CD8-positive, alpha-beta memory T cell (primary cell): ENCODE results near the gene S100A7. TPM values are rescaled to one million over a fixed set of nuclear protein-coding genes. Genes with fewer than 3 reads are reported as not detected.

Experiments
- CTCF ChIA-PET: fragments of 350-600 bp; sonication (Branson Sonifier 250); formaldehyde crosslinking; loops from one replicate; lab custom pipeline; 2021; ENCODE audit warnings: antibody characterized with exemption; lab: Charles Lee
- POLR2A ChIA-PET: fragments of 350-600 bp; sonication (Branson Sonifier 250); formaldehyde crosslinking; loops from one replicate; lab custom pipeline; 2021; ENCODE audit warnings: antibody characterized with exemption; lab: Charles Lee
- DNase-seq, 5 donors: peaks; one replicate each; pipeline versions ENCODE4 v3.0.0 to v3.0.0-alpha.2; 2020 to 2022; ENCODE audit warnings: mixed read lengths in 1 of 5
- H3K27ac ChIP-seq: one replicate; pipeline ENCODE4 v1.7.0; 2013; ENCODE audit warnings: low read depth, mild to moderate bottlenecking, low read length, moderate library complexity
- H3K27me3 ChIP-seq: 2 replicates; pipeline ENCODE4 v1.7.0; 2013; ENCODE audit warnings: low read length, mild to moderate bottlenecking; ENCODE audit not compliant: insufficient read depth, poor library complexity, severe bottlenecking
- H3K36me3 ChIP-seq: 2 replicates; pipeline ENCODE4 v1.7.0; 2013; ENCODE audit warnings: mild to moderate bottlenecking, low read length, moderate library complexity; ENCODE audit not compliant: insufficient read depth
- H3K4me1 ChIP-seq: 2 replicates; pipeline ENCODE4 v1.7.0; 2013; ENCODE audit warnings: mild to moderate bottlenecking, low read length, moderate library complexity; ENCODE audit not compliant: insufficient read depth
- H3K4me3 ChIP-seq: 2 replicates; pipeline ENCODE4 v1.7.0; 2013; ENCODE audit warnings: mild to moderate bottlenecking, low read length
- H3K9me3 ChIP-seq: 2 replicates; pipeline ENCODE4 v1.7.0; 2013; ENCODE audit warnings: mild to moderate bottlenecking, low read length
- H3K27ac Mint-ChIP-seq, 8 donors: one replicate each; pipeline ENCODE4 v1.8.0; 2020 to 2021; ENCODE audit warnings: mixed read lengths in 8 of 8, mild to moderate bottlenecking in 6 of 8, inconsistent platforms in 3 of 8, moderate library complexity in 3 of 8
- H3K27me3 Mint-ChIP-seq, 2 donors: one replicate each; pipeline ENCODE4 v1.8.0; 2020 to 2021; ENCODE audit warnings: mixed read lengths in 2 of 2, mild to moderate bottlenecking in 1 of 2, moderate library complexity in 1 of 2
- H3K36me3 Mint-ChIP-seq, 3 donors: one replicate each; pipeline ENCODE4 v1.8.0; 2020 to 2021; ENCODE audit warnings: mixed read lengths in 3 of 3, inconsistent platforms in 1 of 3, mild to moderate bottlenecking in 1 of 3
- H3K4me1 Mint-ChIP-seq, 3 donors: one replicate each; pipeline ENCODE4 v1.8.0; 2020 to 2021; ENCODE audit warnings: mixed read lengths in 3 of 3, inconsistent platforms in 1 of 3, mild to moderate bottlenecking in 1 of 3
- H3K4me3 Mint-ChIP-seq, 7 donors: one replicate each; pipeline ENCODE4 v1.8.0; 2020 to 2021; ENCODE audit warnings: mixed read lengths in 7 of 7, mild to moderate bottlenecking in 6 of 7, moderate library complexity in 4 of 7, inconsistent platforms in 2 of 7
- H3K9me3 Mint-ChIP-seq, 5 donors: one replicate each; pipeline ENCODE4 v1.8.0; 2020 to 2022; ENCODE audit warnings: mixed read lengths in 5 of 5, mild to moderate bottlenecking in 3 of 5, moderate library complexity in 2 of 5, inconsistent platforms in 1 of 5
- polyA plus RNA-seq: library from polyadenylated mRNA; unstranded; fragments of 300-500 nt; fragmentation: Illumina TruSeq; gene quantifications from one replicate; pipeline ENCODE4 v1.2.3, GENCODE V29; 2021
- total RNA-seq, 2 experiments: library from RNA; stranded (reverse); gene quantifications; one replicate each; pipeline ENCODE4 v1.2.3, GENCODE V29; 2021

The S100A7 gene
- total and polyA plus RNA-seq, 3 experiments from 2014 or later: not detected

DNA sequence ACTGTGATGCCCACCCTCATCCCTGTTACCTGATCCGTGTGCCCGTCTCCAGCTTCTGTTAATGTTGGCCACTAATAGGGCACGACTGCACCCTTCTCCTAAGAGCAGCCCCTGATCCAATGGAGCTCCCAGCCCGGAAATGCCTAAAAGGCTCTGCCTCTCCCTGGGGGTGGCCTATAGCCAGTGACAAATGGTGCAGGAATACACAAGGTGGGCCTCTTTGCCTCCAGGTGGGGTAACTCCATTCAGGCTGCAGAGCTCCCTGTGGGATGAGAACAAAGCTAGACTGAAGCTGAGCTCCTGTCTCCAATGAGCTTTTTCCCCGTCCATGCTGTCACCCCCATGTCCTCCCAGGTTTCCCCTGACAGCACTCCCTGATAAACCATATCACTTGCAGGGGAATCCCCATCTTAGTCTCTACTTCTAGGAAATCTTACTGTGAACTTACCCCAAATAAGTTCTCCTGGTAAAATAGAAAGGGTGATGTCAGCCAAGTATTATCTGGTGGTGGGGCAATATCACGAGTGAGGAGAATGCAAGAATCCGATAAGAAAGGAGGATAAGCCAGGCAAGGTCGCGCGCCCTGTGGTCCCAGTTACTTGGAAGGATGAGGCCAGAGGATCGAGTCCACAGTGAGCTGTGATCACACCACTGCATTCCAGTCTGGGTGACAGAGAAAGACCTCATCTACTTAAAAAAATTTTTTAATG lies 25.6 kb downstream of the S100A7 start:
- Mint-ChIP-seq H3K27ac (no peak overlapping the region), H3K27me3 (peaks cover 23 to 58% of the 10 kb centered on the region in 2 donors), H3K36me3 (peaks cover 0 to 2% (median 0%) of the 10 kb centered on the region in 3 donors), H3K9me3 (peaks cover 0 to 2% (median 0%) of the 10 kb centered on the region in 5 donors), H3K4me3 (no peak overlapping the region), H3K4me1 (no peaks in the 10 kb centered on the region)
- Histone ChIP-seq H3K27ac (no peak overlapping the region), H3K36me3 (no peaks in the 10 kb centered on the region), H3K27me3 (no peaks in the 10 kb centered on the region), H3K9me3 (no peaks in the 10 kb centered on the region), H3K4me1 (no peaks in the 10 kb centered on the region), H3K4me3 (no peak overlapping the region)
- no peak for DNase-seq
- POLR2A ChIA-PET: no interaction called here
- CTCF ChIA-PET: no interaction called here

DNA sequence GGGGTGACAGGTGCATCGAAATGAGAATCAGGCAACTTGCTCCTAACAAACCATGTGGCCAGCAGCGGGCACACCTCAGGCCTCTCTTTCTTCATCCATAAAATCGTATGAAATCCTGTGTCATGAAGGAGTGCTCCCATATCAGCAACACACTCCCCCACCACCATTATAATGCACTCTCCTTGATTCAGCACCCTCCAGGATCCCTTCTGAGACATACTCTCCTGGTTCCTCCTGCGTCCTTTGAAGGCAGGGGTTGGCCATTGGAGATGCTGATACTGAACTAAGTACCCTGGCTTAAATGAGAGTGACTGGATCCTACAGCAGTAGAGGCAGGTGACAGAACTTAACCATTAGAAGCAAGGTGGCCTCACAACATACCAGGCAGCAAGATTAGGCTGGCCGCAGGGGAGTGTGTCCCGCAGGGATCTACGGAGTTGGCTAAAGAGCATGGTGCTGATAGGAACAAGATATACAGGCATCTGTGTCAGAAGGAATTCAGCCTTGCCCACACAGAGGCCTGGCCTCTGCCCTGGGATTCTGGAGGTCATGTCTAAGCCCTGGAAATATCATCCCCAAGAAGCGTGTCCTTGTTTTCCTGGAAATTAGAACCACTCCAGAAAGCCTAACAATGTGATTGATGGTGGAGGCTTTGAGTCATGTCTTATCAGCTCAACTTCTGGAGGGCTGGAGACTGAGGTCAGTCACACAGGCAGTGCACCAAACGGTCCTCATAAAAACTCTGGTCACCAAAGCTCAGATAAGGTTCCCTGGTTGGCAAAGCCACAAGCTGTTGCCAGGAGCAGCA lies 27.4 kb downstream of the S100A7 start:
- CTCF ChIA-PET: no interaction called here

DNA sequence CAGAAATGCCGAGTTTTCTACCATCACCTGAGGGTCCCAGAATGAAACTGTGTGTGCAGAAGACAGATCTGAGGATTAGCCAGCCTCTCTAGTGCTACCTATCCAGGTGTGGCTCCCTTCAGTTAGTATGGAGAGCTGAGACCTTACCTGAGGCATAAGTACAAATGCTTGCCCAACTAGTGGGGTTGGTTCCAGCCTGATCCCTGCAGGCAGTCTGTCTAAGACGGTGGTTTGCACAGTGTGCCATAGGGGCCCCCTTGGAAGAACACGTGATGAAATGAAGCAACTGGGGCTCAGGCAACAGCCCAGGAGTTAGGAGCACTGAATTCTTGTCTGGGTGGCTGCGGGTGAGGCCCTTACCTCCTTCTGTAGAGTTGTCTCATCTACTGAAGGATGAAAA lies 28.5 kb downstream of the S100A7 start:
- H3K9me3 ChIP-seq: no peaks in the 10 kb centered on the region
- ChIA-PET CTCF (no interaction called here), POLR2A (no interaction called here)
- no peak overlapping the region for H3K4me3 ChIP-seq
- Mint-ChIP-seq H3K9me3 (no peaks in the 10 kb centered on the region), H3K27ac (no peak overlapping the region), H3K27me3 (peaks cover 22 to 56% of the 10 kb centered on the region in 2 donors), H3K36me3 (no peaks in the 10 kb centered on the region), H3K4me3 (no peak overlapping the region), H3K4me1 (no peaks in the 10 kb centered on the region)
- H3K27ac ChIP-seq: no peak overlapping the region
- H3K4me1 ChIP-seq: no peaks in the 10 kb centered on the region
- H3K27me3 ChIP-seq: no peaks in the 10 kb centered on the region
- H3K36me3 ChIP-seq: no peaks in the 10 kb centered on the region
- DNase-seq: no peak

More for the DNA sequence above, 27.4 kb downstream of the S100A7 start:
- H3K36me3 Mint-ChIP-seq: peaks cover 0 to 2% (median 0%) of the 10 kb centered on the region in 3 donors
- no peaks in the 10 kb centered on the region for H3K4me1 Mint-ChIP-seq
- no peak for DNase-seq
- H3K4me3 Mint-ChIP-seq: no peak overlapping the region
- no peaks in the 10 kb centered on the region for H3K4me1 ChIP-seq
- peak overlapping the region; percentile 35 for H3K27ac ChIP-seq
- no peak overlapping the region for H3K4me3 ChIP-seq
- no peaks in the 10 kb centered on the region for H3K9me3 ChIP-seq
- no peaks in the 10 kb centered on the region for H3K9me3 Mint-ChIP-seq
- POLR2A ChIA-PET: no interaction called here
- H3K27me3 ChIP-seq: no peaks in the 10 kb centered on the region
- H3K27me3 Mint-ChIP-seq: peaks cover 24 to 56% of the 10 kb centered on the region in 2 donors
- H3K27ac Mint-ChIP-seq: no peak overlapping the region
- no peaks in the 10 kb centered on the region for H3K36me3 ChIP-seq

DNA sequence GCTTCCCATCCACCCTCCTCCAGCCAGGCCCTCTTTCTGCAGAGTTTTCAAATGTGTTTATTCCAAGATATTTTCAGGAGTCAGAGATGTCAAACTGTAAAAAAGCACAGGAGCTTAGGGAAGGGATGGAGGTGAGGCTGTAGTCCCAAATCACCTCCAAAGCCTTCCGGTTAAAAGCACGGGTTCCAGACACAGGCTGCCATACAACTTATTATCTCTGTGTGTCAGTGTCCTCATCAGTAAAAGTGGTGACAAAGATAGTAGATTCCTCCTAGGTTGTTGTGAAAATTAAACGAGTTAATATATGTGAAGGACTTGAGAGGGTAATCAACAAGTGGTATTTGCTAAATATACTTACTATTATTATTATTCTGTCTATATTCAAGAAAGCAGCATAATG lies 29.0 kb downstream of the S100A7 start:
- H3K36me3 Mint-ChIP-seq: no peaks in the 10 kb centered on the region
- no peak for DNase-seq
- Histone ChIP-seq H3K9me3 (no peaks in the 10 kb centered on the region), H3K27me3 (no peaks in the 10 kb centered on the region), H3K4me3 (no peak overlapping the region), H3K4me1 (no peaks in the 10 kb centered on the region), H3K36me3 (no peaks in the 10 kb centered on the region), H3K27ac (no peak overlapping the region)
- POLR2A ChIA-PET: no interaction called here
- no peak overlapping the region for H3K27ac Mint-ChIP-seq
- H3K27me3 Mint-ChIP-seq: peaks cover 26 to 53% of the 10 kb centered on the region in 2 donors
- no peak overlapping the region for H3K4me3 Mint-ChIP-seq
- H3K9me3 Mint-ChIP-seq: no peaks in the 10 kb centered on the region
- no peaks in the 10 kb centered on the region for H3K4me1 Mint-ChIP-seq
- CTCF ChIA-PET: no interaction called here

DNA sequence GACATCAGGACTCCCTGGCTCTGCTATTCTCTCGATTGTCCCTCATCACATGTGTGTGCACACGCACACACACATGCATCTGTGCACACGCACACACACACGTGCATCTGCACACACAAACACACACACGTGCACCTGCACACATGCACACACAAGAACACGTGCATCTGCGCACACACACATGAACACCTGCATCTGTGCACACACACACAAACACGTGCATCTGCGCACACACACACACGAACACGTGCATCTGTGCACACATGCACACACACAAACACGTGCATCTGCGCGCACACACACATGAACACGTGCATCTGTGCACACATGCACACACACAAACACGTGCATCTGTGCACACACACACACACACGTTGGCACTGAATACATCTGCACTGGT lies 29.4 kb downstream of the S100A7 start:
- no peaks in the 10 kb centered on the region for H3K36me3 ChIP-seq
- H3K9me3 ChIP-seq: no peaks in the 10 kb centered on the region
- ChIA-PET CTCF (no interaction called here), POLR2A (no interaction called here)
- H3K4me1 ChIP-seq: no peaks in the 10 kb centered on the region
- H3K27ac Mint-ChIP-seq: no peak overlapping the region
- H3K27me3 Mint-ChIP-seq: peaks cover 24 to 49% of the 10 kb centered on the region in 2 donors
- no peaks in the 10 kb centered on the region for H3K36me3 Mint-ChIP-seq
- DNase-seq: no peak
- no peaks in the 10 kb centered on the region for H3K9me3 Mint-ChIP-seq
- no peaks in the 10 kb centered on the region for H3K4me1 Mint-ChIP-seq
- no peak overlapping the region for H3K4me3 ChIP-seq
- no peak overlapping the region for H3K27ac ChIP-seq
- H3K4me3 Mint-ChIP-seq: no peak overlapping the region
- H3K27me3 ChIP-seq: no peaks in the 10 kb centered on the region

DNA sequence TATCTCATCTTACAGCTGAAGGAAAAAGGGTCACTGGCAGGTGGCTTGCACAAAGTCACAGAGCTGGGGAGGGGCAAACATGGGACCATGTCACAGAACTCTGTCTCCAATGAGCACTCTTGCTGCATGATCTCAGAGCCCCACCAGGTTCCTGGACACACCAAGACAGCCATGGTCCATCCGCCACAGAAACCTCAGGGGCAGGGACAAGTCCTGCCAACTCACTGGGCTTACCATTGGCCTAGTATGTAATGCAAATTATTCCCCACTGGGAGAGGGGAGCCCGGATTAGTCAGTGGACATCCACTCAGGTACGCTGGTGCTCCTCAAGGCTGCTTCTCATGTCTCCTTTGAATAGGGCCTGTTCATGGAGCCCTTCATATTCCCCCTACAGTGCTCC lies 29.9 kb downstream of the S100A7 start:
- Histone ChIP-seq H3K36me3 (no peaks in the 10 kb centered on the region), H3K27me3 (no peaks in the 10 kb centered on the region), H3K27ac (no peak overlapping the region), H3K4me1 (no peaks in the 10 kb centered on the region), H3K4me3 (no peak overlapping the region), H3K9me3 (no peaks in the 10 kb centered on the region)
- peaks cover 24 to 48% of the 10 kb centered on the region in 2 donors for H3K27me3 Mint-ChIP-seq
- H3K36me3 Mint-ChIP-seq: no peaks in the 10 kb centered on the region
- POLR2A ChIA-PET: no interaction called here
- CTCF ChIA-PET: no interaction called here
- no peak overlapping the region for H3K4me3 Mint-ChIP-seq
- no peaks in the 10 kb centered on the region for H3K9me3 Mint-ChIP-seq
- no peak for DNase-seq
- H3K4me1 Mint-ChIP-seq: no peaks in the 10 kb centered on the region
- H3K27ac Mint-ChIP-seq: no peak overlapping the region

DNA sequence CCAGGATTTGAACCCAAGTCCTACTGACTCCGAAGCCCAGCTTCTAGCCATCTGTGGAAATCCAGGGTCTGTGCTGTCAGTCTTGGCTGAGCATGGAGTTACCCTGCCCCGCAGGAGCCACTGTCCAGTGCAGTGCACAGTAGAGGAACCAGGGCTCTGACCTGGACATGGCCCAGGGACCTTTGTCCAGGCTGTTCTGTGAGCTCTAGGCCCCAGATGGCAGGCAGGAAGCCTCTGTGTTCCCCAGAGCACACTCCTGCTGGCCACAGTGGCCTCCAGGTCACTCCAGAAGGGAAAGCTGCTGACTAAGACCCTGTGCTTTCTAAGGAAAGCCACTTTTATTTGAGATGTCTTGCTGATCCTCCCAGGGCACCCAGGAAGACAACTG lies 30.3 kb downstream of the S100A7 start:
- ChIA-PET POLR2A (no interaction called here), CTCF (no interaction called here)
- Histone ChIP-seq H3K27me3 (no peaks in the 10 kb centered on the region), H3K27ac (no peak overlapping the region), H3K4me1 (no peaks in the 10 kb centered on the region), H3K9me3 (no peaks in the 10 kb centered on the region), H3K4me3 (no peak overlapping the region), H3K36me3 (no peaks in the 10 kb centered on the region)
- no peak for DNase-seq
- Mint-ChIP-seq H3K36me3 (no peaks in the 10 kb centered on the region), H3K27me3 (peaks cover 24 to 51% of the 10 kb centered on the region in 2 donors), H3K27ac (no peak overlapping the region), H3K4me1 (no peaks in the 10 kb centered on the region), H3K9me3 (no peaks in the 10 kb centered on the region), H3K4me3 (no peak overlapping the region)
